ENCODE data around the gene SERPINE3. TPM values are rescaled to one million over a fixed set of nuclear protein-coding genes. Genes with fewer than 3 reads are reported as not detected.

SERPINE3 gene
- total RNA-seq, 4 donors from 2014 or later, result not detected

GRCh38 chr13:51331354-51331861, 8.1 kb upstream of the SERPINE3 start:
- H3K4me1 ChIP-seq, result no peaks in the 10 kb centered on the region
- no peaks in the 10 kb centered on the region for H3K36me3 ChIP-seq
- H3K9me3 ChIP-seq, result no peaks in the 10 kb centered on the region
- intact Hi-C loops (cut with DNase I), result no loop called here
- H3K4me3 ChIP-seq (replicated peaks in 1 of 3), result no peak overlapping the region
- no peak for DNase-seq
- H3K27me3 ChIP-seq, result no peaks in the 10 kb centered on the region
- WGBS, 2 donors, result 83% methylated on average over 6 of the region's 6 CpGs
- H3K27ac ChIP-seq, result no peak overlapping the region
- TF ChIP-seq CTCF (IDR thresholded peaks at IDR 0.05) (no peak), POLR2A (IDR thresholded peaks at IDR 0.05) (no peak)

DNA sequence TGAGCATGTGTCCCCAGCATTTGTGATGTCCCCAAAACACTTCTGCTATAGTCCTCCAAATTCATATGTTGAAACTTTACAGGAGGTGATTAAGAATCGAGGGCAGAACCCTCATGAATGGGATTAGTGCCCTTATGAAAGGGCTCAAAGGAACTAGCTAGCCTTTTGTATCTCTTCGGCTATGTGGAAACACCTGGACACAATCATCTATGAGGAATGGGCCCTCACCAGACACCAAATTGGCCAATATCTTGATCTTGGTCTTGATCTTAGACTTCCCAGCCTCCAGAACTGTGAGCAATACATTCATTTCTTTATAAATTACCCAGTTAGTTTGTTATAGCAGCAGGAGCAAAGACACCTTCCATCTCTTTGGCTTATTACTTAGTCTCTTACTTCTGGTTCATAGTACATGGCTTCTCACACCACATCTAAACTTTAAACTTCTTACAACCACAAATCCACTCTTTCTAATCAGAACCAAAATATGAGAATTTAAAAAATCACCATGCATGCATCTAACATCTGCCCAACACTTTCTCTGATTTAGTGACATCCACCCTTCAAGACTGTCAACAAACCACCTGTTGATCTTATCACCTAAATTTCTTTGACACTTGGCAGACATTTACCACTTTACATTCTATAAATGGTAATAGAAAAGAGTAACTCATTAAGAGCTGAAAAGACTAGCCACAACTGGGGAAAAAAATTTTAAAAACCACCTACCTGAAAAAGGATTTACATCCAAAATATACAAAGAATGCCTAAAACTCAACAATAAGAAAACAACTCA, 6.7 kb upstream of the SERPINE3 start:
- no peaks in the 10 kb centered on the region for H3K36me3 ChIP-seq
- no peak overlapping the region for H3K4me3 ChIP-seq (replicated peaks in 1 of 3)
- no peaks in the 10 kb centered on the region for H3K4me1 ChIP-seq
- DNase-seq, result no peak
- WGBS, 2 donors, result 79 to 93% methylated on average over 2 of the region's 2 CpGs
- no peak overlapping the region for H3K27ac ChIP-seq
- intact Hi-C loops (cut with DNase I), result no loop called here
- TF ChIP-seq CTCF (IDR thresholded peaks at IDR 0.05) (no peak), POLR2A (IDR thresholded peaks at IDR 0.05) (no peak)
- no peaks in the 10 kb centered on the region for H3K27me3 ChIP-seq
- H3K9me3 ChIP-seq, result no peaks in the 10 kb centered on the region

DNA sequence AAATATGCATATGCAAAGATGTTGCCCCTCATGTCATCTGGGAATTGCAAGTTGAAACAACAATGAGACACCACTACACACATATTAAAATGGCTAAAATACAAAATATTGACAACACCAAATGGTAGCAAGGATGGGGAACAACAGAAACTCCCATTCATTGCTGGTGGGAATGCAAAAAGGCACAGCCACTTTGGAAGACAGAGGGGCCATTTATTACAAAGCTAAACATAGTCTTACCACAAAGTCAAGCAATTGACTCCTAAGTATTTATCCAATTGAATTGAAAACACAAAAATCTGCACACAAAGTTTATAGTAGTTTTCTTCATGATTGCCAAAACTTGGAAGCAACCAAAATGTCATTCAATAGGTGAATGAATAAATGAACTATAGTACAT, 6.1 kb upstream of the SERPINE3 start:
- TF ChIP-seq CTCF (IDR thresholded peaks at IDR 0.05), result no peak
- TF ChIP-seq POLR2A (IDR thresholded peaks at IDR 0.05), result no peak
- H3K27ac ChIP-seq, result no peak overlapping the region

DNA sequence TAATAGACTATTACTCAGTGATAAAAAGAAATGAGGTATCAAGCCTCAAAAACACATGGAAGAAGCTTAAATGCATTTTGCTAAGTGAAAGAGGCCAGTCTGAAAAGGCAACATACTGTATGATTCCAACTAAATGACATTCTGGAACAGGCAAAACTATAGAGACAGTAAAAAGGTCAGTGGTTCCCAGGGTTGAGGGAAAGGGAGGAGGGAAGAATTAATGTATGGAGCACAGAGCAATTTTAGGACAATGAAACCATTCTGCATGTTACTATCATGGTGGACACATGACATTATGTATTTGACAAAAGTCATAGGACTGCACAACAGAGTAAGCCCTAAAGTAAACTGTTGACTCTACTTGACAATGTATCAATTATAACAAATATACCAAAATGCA, 5.7 kb upstream of the SERPINE3 start:
- H3K36me3 ChIP-seq, result no peaks in the 10 kb centered on the region
- no peak overlapping the region for H3K27ac ChIP-seq
- no peaks in the 10 kb centered on the region for H3K9me3 ChIP-seq
- intact Hi-C loops (cut with DNase I), result no loop called here
- no peaks in the 10 kb centered on the region for H3K27me3 ChIP-seq
- TF ChIP-seq CTCF (IDR thresholded peaks at IDR 0.05) (no peak), POLR2A (IDR thresholded peaks at IDR 0.05) (no peak)
- no peaks in the 10 kb centered on the region for H3K4me1 ChIP-seq
- DNase-seq, result no peak
- H3K4me3 ChIP-seq (replicated peaks in 1 of 3), result no peak overlapping the region

More for the DNA sequence above, 6.1 kb upstream of the SERPINE3 start:
- no peaks in the 10 kb centered on the region for H3K4me1 ChIP-seq
- H3K9me3 ChIP-seq, result no peaks in the 10 kb centered on the region
- H3K4me3 ChIP-seq (replicated peaks in 1 of 3), result no peak overlapping the region
- H3K27me3 ChIP-seq, result no peaks in the 10 kb centered on the region
- intact Hi-C loops (cut with DNase I), result no loop called here
- no peaks in the 10 kb centered on the region for H3K36me3 ChIP-seq
- DNase-seq, result no peak

GRCh38 chr13:51336746-51337145, 2.7 kb upstream of the SERPINE3 start:
- TF ChIP-seq POLR2A (IDR thresholded peaks at IDR 0.05), result no peak
- TF ChIP-seq CTCF (IDR thresholded peaks at IDR 0.05), result no peak
- DNase-seq, result no peak
- WGBS, 2 donors, result 76% methylated on average over 5 of the region's 5 CpGs
- H3K4me3 ChIP-seq (replicated peaks in 1 of 3), result no peak overlapping the region
- H3K36me3 ChIP-seq, result no peaks in the 10 kb centered on the region
- no peak overlapping the region for H3K27ac ChIP-seq
- no peaks in the 10 kb centered on the region for H3K9me3 ChIP-seq
- no peaks in the 10 kb centered on the region for H3K27me3 ChIP-seq
- intact Hi-C loops (cut with DNase I), result no loop called here
- no peaks in the 10 kb centered on the region for H3K4me1 ChIP-seq

Measured in thyroid gland (tissue), 4 donors.